Gastroesophageal sphincter (tissue), 4 donors: ENCODE measurements around the gene ZDHHC16. TPM values are rescaled to one million over a fixed set of nuclear protein-coding genes. Genes with fewer than 3 reads are reported as not detected.
A peak's percentile ranks its signal among the peaks of the same experiment; 100 is the strongest.

Experiments
- ATAC-seq: fragments of 150-250 bp; one replicate; pipeline ENCODE4 v1.9.1; 2016; ENCODE audit warnings: mild to moderate bottlenecking, moderate library complexity
- H3K27ac ChIP-seq, 4 donors: fragments of 200-600 bp; sonication (generic) in 3 of 4; 1 replicate in 3 of 4; 2 replicates in 1 of 4; pipeline ENCODE4 v1.5.1; 2016 to 2019
- H3K27me3 ChIP-seq: fragments of 200-600 bp; sonication (generic); one replicate; pipeline ENCODE4 v1.5.1; 2019
- H3K36me3 ChIP-seq, 2 donors: fragments of 200-600 bp; sonication (generic); one replicate each; pipeline ENCODE4 v1.5.1; 2019; ENCODE audit warnings: control low read depth in 1 of 2
- H3K4me1 ChIP-seq, 3 donors: fragments of 200-600 bp; sonication (generic); 1 replicate in 2 of 3; 2 replicates in 1 of 3; pipeline ENCODE4 v1.5.1; 2016 to 2019; ENCODE audit warnings: control low read depth in 2 of 3
- H3K4me3 ChIP-seq, 2 donors: fragments of 200-600 bp; sonication (generic); one replicate each; pipeline ENCODE4 v1.5.1; 2019; ENCODE audit warnings: mild to moderate bottlenecking in 1 of 2, moderate library complexity in 1 of 2
- H3K9me3 ChIP-seq, 3 donors: fragments of 200-600 bp; sonication (generic); one replicate each; pipeline ENCODE4 v1.5.1; 2017 to 2019; ENCODE audit warnings: control low read depth in 2 of 3
- CTCF ChIP-seq, 4 experiments: fragments of 200-600 bp in 2 of 4; fragments of 450-650 bp in 2 of 4; sonication (generic) in 1 of 4; IDR thresholded peaks; one replicate each; pipeline ENCODE4 v1.5.1; 2017 to 2019; ENCODE audit warnings: antibody characterized with exemption in 4 of 4, mild to moderate bottlenecking in 2 of 4, moderate library complexity in 2 of 4
- EP300 ChIP-seq: sonication (generic); formaldehyde crosslinking; IDR thresholded peaks from one replicate; pipeline ENCODE4 v1.6.1; 2017; ENCODE audit warnings: antibody characterized with exemption, mild to moderate bottlenecking
- POLR2A ChIP-seq, 2 donors: fragments of 450-650 bp; IDR thresholded peaks; one replicate each; pipeline ENCODE4 v1.6.1; 2017; ENCODE audit warnings: antibody characterized with exemption in 2 of 2, mild to moderate bottlenecking in 2 of 2, moderate library complexity in 1 of 2
- POLR2AphosphoS5 ChIP-seq: sonication (generic); formaldehyde crosslinking; IDR thresholded peaks from one replicate; pipeline ENCODE4 v1.6.1; 2017; ENCODE audit warnings: antibody characterized with exemption
- WGBS, 2 donors: methylation state at CpG; one replicate each; pipeline ENCODE4 v1.1.5; 2018; ENCODE audit warnings: low coverage in 1 of 2; 5-methylcytosine and 5-hydroxymethylcytosine counted together
- total RNA-seq, 4 donors: library from RNA; depleted of rRNA; stranded (reverse); fragments of >200 nt; gene quantifications; one replicate each; pipeline ENCODE4 v1.1.0, GENCODE V29; 2016

The ZDHHC16 gene
- total RNA-seq, 4 donors from 2014 or later, result 22.3 to 31.6 (median 25.3) TPM

- H3K4me1 ChIP-seq, result peaks cover 0 to 71% (median 15%) of the 10 kb centered on the region in 3 donors
These were observed 51.6 kb downstream of the ZDHHC16 start for GRCh38 chr10:97497572-97498075.

GRCh38 chr10:97498076-97498840 is 52.3 kb downstream of the ZDHHC16 start, which contains the start of gene MMS19:
Gene MMS19 (minus strand): TSS chr10:97498422. CDS start chr10:97498384, 38 bp downstream.
- Histone ChIP-seq H3K9me3 (no peaks in the 10 kb centered on the region), H3K4me1 (peaks cover 0 to 65% (median 15%) of the 10 kb centered on the region in 3 donors), H3K27ac (peak within 1 kb of the TSS; percentile 89 to 97 (median 96)), H3K27me3 (no peaks in the 10 kb centered on the region), H3K4me3 (peak within 1 kb of the TSS; percentile 94 to 96), H3K36me3 (no peaks in the 10 kb centered on the region)
- TF ChIP-seq CTCF (IDR thresholded peaks at IDR 0.05) (peak in 3 of 4 experiments; percentile 7 to 32 (median 7)), POLR2A (IDR thresholded peaks at IDR 0.05) (peak; percentile 31 to 73), EP300 (no peak), POLR2AphosphoS5 (peak; percentile 53)
- 0% methylated on average over 3 to 4 of the region's 73 CpGs for WGBS, 2 donors
- peak; percentile 94 for ATAC-seq

More at GRCh38 chr10:97497572-97498075, 51.6 kb downstream of the ZDHHC16 start:
- ATAC-seq, result peak; percentile 35
- H3K4me3 ChIP-seq, result peak overlapping the region; percentile 94 to 96
- no peaks in the 10 kb centered on the region for H3K9me3 ChIP-seq
- H3K27ac ChIP-seq, result peak overlapping the region; percentile 89 to 97 (median 96)
- no peak for TF ChIP-seq EP300
- TF ChIP-seq CTCF (IDR thresholded peaks at IDR 0.05), result no peak
- TF ChIP-seq POLR2AphosphoS5, result peak; percentile 69
- peak; percentile 6 to 26 for TF ChIP-seq POLR2A (IDR thresholded peaks at IDR 0.05)
- no peaks in the 10 kb centered on the region for H3K27me3 ChIP-seq
- WGBS, 2 donors, result 0% methylated on average over 11 to 22 of the region's 22 CpGs
- H3K36me3 ChIP-seq, result no peaks in the 10 kb centered on the region

- H3K4me1 ChIP-seq, result peaks cover 0 to 59% (median 15%) of the 10 kb centered on the region in 3 donors
- H3K36me3 ChIP-seq, result no peaks in the 10 kb centered on the region
- H3K9me3 ChIP-seq, result no peaks in the 10 kb centered on the region
- H3K27me3 ChIP-seq, result no peaks in the 10 kb centered on the region
- H3K4me3 ChIP-seq, result peak within 1 kb of the TSS; percentile 94 to 96
- peak within 1 kb of the TSS; percentile 89 to 97 (median 96) for H3K27ac ChIP-seq
- TF ChIP-seq POLR2AphosphoS5, result no peak
- peak; percentile 42 to 47 for TF ChIP-seq POLR2A (IDR thresholded peaks at IDR 0.05)
- TF ChIP-seq EP300, result no peak
- TF ChIP-seq CTCF (IDR thresholded peaks at IDR 0.05), result peak in 1 of 4 experiments; percentile 35
- no peak for ATAC-seq
- WGBS, 2 donors, result no CpG with 5 or more reads among the region's 66 CpGs
These were observed 53.0 kb downstream of the ZDHHC16 start, which contains the start of gene UBTD1 for GRCh38 chr10:97498841-97499560. Gene UBTD1 (plus strand): TSS chr10:97498924. CDS start chr10:97499204, 280 bp downstream.

- Histone ChIP-seq H3K4me1 (peaks cover 0 to 52% (median 15%) of the 10 kb centered on the region in 3 donors), H3K27me3 (no peaks in the 10 kb centered on the region), H3K4me3 (peak overlapping the region; percentile 94 to 96), H3K27ac (peak overlapping the region; percentile 74 to 97 (median 96)), H3K36me3 (no peaks in the 10 kb centered on the region), H3K9me3 (no peaks in the 10 kb centered on the region)
- ATAC-seq, result no peak
- TF ChIP-seq POLR2A (IDR thresholded peaks at IDR 0.05) (no peak), POLR2AphosphoS5 (no peak), CTCF (IDR thresholded peaks at IDR 0.05) (peak in 1 of 4 experiments; percentile 10)
- WGBS, 2 donors, result 0% methylated on average over 2 to 16 of the region's 41 CpGs
These were observed 53.8 kb downstream of the ZDHHC16 start for GRCh38 chr10:97499561-97500296.
